Activated CD8-positive, alpha-beta memory T cell treated with anti-CD3 and anti-CD28 coated beads, Interleukin-2, amount 50 U/mL, for 4 hours (primary cell): ENCODE measurements around the gene BTNL2.
"Not testable (repeated sequence)": the region's sequence is repeated elsewhere in the genome, so short reads cannot be mapped to it uniquely, and the experiment has no call there.

Experiments used
- DNase-seq: peaks from one replicate; pipeline ENCODE4 v3.0.0-alpha.2; 2020

Gene BTNL2

GRCh38 chr6:32358548-32358947, 48.4 kb downstream of the BTNL2 start:
- not testable (repeated sequence) for DNase-seq

- no peak for DNase-seq
Measured at GRCh38 chr6:32355018-32355417, 52.0 kb downstream of the BTNL2 start.

GRCh38 chr6:32353348-32353747, 53.6 kb downstream of the BTNL2 start:
- no peak for DNase-seq
